Measurements from ENCODE around the gene DBH. TPM values are rescaled to one million over a fixed set of nuclear protein-coding genes. Genes with fewer than 3 reads are reported as not detected.

Gene DBH
- total and polyA plus RNA-seq, 2 of the 13 experiments (the other 11 are each of a cell fraction or from before 2014, with no cell fraction given): not detected

DNA sequence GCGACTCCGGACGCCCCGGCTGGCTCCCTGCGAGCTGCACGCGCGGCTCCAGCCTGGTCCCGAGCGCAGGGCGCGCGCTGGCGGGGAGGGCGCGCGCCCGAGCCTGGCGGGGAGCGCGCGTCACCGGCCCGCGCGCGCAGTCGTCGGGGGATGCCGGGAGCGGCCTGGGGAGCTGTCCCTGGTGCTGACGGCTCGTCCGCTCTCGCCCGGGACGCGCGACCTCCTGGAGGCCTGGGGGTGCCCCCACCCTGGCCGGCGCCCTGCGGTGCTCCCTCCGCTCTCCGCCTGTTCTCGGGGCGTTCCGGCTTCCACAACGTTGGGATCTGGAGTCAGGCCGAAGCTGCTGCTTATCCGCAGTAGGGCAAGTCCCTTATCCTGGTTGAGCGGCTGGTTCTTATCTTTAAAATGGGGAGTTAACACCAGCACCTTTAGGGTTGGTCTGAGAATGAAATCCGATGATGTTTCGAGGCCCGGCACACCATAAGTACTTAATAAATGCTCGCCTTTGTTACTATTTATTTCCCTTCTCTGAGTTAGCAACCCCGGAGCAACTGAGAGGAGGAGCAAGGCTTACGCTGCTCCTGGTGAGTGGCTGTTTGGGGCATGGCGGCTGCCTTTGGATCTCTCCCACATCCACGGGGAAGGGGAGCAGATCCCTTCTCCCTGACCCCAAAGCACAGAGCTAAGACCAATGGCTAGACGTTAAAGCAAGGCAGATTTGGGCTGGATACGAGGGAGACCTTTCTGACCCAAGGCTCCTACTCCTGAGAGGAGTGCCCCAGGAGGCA is 26.7 kb upstream of the DBH start, which contains the start of gene FAM163B (continued):
- TF ChIP-seq, protein P1, sequence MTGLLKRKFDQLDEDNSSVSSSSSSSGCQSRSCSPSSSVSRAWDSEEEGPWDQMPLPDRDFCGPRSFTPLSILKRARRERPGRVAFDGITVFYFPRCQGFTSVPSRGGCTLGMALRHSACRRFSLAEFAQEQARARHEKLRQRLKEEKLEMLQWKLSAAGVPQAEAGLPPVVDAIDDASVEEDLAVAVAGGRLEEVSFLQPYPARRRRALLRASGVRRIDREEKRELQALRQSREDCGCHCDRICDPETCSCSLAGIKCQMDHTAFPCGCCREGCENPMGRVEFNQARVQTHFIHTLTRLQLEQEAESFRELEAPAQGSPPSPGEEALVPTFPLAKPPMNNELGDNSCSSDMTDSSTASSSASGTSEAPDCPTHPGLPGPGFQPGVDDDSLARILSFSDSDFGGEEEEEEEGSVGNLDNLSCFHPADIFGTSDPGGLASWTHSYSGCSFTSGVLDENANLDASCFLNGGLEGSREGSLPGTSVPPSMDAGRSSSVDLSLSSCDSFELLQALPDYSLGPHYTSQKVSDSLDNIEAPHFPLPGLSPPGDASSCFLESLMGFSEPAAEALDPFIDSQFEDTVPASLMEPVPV (CRISPR knock-in tag; IDR thresholded peaks at IDR 0.05): no peak
- no peak for TF ChIP-seq NFATC3 (CRISPR knock-in tag; IDR thresholded peaks at IDR 0.05)
- peak; percentile 32; the same call in 1 of the 2 replicates for TF ChIP-seq ZNF547 (CRISPR knock-in tag; IDR thresholded peaks at IDR 0.05)
- TF ChIP-seq JUND (CRISPR knock-in tag; IDR thresholded peaks at IDR 0.05): no peak
- TF ChIP-seq MIER2 (CRISPR knock-in tag; IDR thresholded peaks at IDR 0.05): peak; percentile 94
- TF ChIP-seq ZNF263 (CRISPR knock-in tag; IDR thresholded peaks at IDR 0.05): peak; percentile 57; the same call in 1 of the 2 replicates
- TF ChIP-seq ZSCAN20 (CRISPR knock-in tag; IDR thresholded peaks at IDR 0.05; ENCODE audit: borderline replicate concordance): peak; percentile 89; the same call in 1 of the 2 replicates
- TF ChIP-seq TGIF2 (CRISPR knock-in tag; IDR thresholded peaks at IDR 0.05): peak; percentile 69; the same call in 1 of the 2 replicates
- TF ChIP-seq ZSCAN9 (CRISPR knock-in tag; IDR thresholded peaks at IDR 0.05; ENCODE audit: borderline replicate concordance): peak; percentile 72; the same call in 1 of the 2 replicates
- TF ChIP-seq NFYC (CRISPR knock-in tag; IDR thresholded peaks at IDR 0.05): no peak
- peak; percentile 64; the same call in 1 of the 2 replicates for TF ChIP-seq ZNF777 (CRISPR knock-in tag; IDR thresholded peaks at IDR 0.05)
- 0 out of 2 replicates have a peak, but pooled peaks have one; percentile 32 for TF ChIP-seq ATAD3A (CRISPR knock-in tag; IDR thresholded peaks at IDR 0.05)
- 0 out of 2 replicates have a peak, but pooled peaks have one; percentile 47 for TF ChIP-seq ZNF451 (CRISPR knock-in tag; IDR thresholded peaks at IDR 0.05)
- 0 out of 2 replicates have a peak, but pooled peaks have one; percentile 21 for TF ChIP-seq RXRB (CRISPR knock-in tag; IDR thresholded peaks at IDR 0.05; ENCODE audit: borderline replicate concordance)
- peak; percentile 48; the same call in 1 of the 2 replicates for TF ChIP-seq IRX3 (CRISPR knock-in tag; IDR thresholded peaks at IDR 0.05; ENCODE audit: borderline replicate concordance, low read depth)
- peak; percentile 41; the same call in 1 of the 2 replicates for TF ChIP-seq SPEN (CRISPR knock-in tag; IDR thresholded peaks at IDR 0.05; ENCODE audit: low read depth)
- peak; percentile 90 for TF ChIP-seq MEIS2 (CRISPR knock-in tag; IDR thresholded peaks at IDR 0.05)
- TF ChIP-seq ZNF883 (CRISPR knock-in tag; IDR thresholded peaks at IDR 0.05; ENCODE audit: not compliant biosample characterization): no peak
- 0 out of 2 replicates have a peak, but pooled peaks have one; percentile 35 for TF ChIP-seq TSC22D2 (CRISPR knock-in tag; IDR thresholded peaks at IDR 0.05; ENCODE audit: borderline replicate concordance)
- TF ChIP-seq CCDC6 (CRISPR knock-in tag; IDR thresholded peaks at IDR 0.05): 0 out of 2 replicates have a peak, but pooled peaks have one; percentile 69
- TF ChIP-seq ZMAT3 (CRISPR knock-in tag; conservative IDR thresholded peaks at IDR 0.05): peak; percentile 90
- no peak for TF ChIP-seq ZNF143 (CRISPR knock-in tag; IDR thresholded peaks at IDR 0.05)
- TF ChIP-seq KLF16 (CRISPR knock-in tag; IDR thresholded peaks at IDR 0.05): 0 out of 4 replicates have a peak, but pooled peaks of 1 of the 2 experiments have one; percentile 38
- peak; percentile 89 for TF ChIP-seq HES4 (CRISPR knock-in tag; IDR thresholded peaks at IDR 0.05; ENCODE audit: borderline replicate concordance)
- TF ChIP-seq HHEX (CRISPR knock-in tag; IDR thresholded peaks at IDR 0.05): no peak
- TF ChIP-seq GMEB1 (CRISPR knock-in tag; IDR thresholded peaks at IDR 0.05; ENCODE audit: borderline replicate concordance): no peak
- TF ChIP-seq ARNT2 (CRISPR knock-in tag; IDR thresholded peaks at IDR 0.05; ENCODE audit: low read depth): peak; percentile 86; the same call in 1 of the 2 replicates

Data from HepG2 (cell line).